HG03175 (cell line): ENCODE data around the gene NTF4.
"Not testable (repeated sequence)": the region's sequence is repeated elsewhere in the genome, so short reads cannot be mapped to it uniquely, and the experiment has no call there.

Experiments used
- ATAC-seq: cut with Tn5 transposase; IDR thresholded peaks from one replicate; pipeline ENCODE4 v1.9.1; 2021; ENCODE audit warnings: mild to moderate bottlenecking, moderate library complexity; ENCODE audit not compliant: unreplicated experiment

NTF4 gene

GRCh38 chr19:49024233-49024632, 40.4 kb downstream of the NTF4 start, which contains the start of gene CGB3:
Gene CGB3, minus strand, starts transcription at chr19:49024333. Its CDS starts 362 bp downstream, at chr19:49023971.
- not testable (repeated sequence) for ATAC-seq

GRCh38 chr19:49022116-49022515, 42.5 kb downstream of the NTF4 start:
- ATAC-seq = no peak

GRCh38 chr19:49020931-49021895, 43.4 kb downstream of the NTF4 start:
- no peak for ATAC-seq

GRCh38 chr19:49020342-49020741, 44.3 kb downstream of the NTF4 start:
- no peak for ATAC-seq

- ATAC-seq = no peak
Observed at GRCh38 chr19:49019242-49019932, 45.2 kb downstream of the NTF4 start.

- not testable (repeated sequence) for ATAC-seq
Observed at GRCh38 chr19:49018388-49019241, 46.0 kb downstream of the NTF4 start.

- ATAC-seq = no peak
Observed at GRCh38 chr19:49017666-49018351, 46.8 kb downstream of the NTF4 start.

- no peak for ATAC-seq
Observed at GRCh38 chr19:49017041-49017665, 47.5 kb downstream of the NTF4 start, which contains the start of gene LHB. Gene LHB, minus strand, starts transcription at chr19:49017091. Its CDS starts 10 bp downstream, at chr19:49017081.

GRCh38 chr19:49016067-49016839, 48.4 kb downstream of the NTF4 start:
- ATAC-seq = no peak

- ATAC-seq = no peak
Observed at GRCh38 chr19:49014870-49015255, 49.8 kb downstream of the NTF4 start.

- no peak for ATAC-seq
Observed at GRCh38 chr19:49014123-49014869, 50.3 kb downstream of the NTF4 start.

GRCh38 chr19:49011194-49011593, 53.4 kb downstream of the NTF4 start:
- ATAC-seq = no peak
